ENCODE data around the gene TBC1D10A.

TBC1D10A gene

GRCh38 chr22:30291058-30291892, 35.5 kb downstream of the TBC1D10A start:
- TF ChIP-seq, protein P1, sequence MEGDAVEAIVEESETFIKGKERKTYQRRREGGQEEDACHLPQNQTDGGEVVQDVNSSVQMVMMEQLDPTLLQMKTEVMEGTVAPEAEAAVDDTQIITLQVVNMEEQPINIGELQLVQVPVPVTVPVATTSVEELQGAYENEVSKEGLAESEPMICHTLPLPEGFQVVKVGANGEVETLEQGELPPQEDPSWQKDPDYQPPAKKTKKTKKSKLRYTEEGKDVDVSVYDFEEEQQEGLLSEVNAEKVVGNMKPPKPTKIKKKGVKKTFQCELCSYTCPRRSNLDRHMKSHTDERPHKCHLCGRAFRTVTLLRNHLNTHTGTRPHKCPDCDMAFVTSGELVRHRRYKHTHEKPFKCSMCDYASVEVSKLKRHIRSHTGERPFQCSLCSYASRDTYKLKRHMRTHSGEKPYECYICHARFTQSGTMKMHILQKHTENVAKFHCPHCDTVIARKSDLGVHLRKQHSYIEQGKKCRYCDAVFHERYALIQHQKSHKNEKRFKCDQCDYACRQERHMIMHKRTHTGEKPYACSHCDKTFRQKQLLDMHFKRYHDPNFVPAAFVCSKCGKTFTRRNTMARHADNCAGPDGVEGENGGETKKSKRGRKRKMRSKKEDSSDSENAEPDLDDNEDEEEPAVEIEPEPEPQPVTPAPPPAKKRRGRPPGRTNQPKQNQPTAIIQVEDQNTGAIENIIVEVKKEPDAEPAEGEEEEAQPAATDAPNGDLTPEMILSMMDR (IDR thresholded peaks at IDR 0.05; ENCODE audit: low read depth, low read length) = no peak
- H3K4me3 ChIP-seq (replicated peaks in 1 of 2; ENCODE audit: low read depth in 2 of 2, low read length in 2 of 2) = no peak overlapping the region
- peak; percentile 87 to 89 for DNase-seq (ENCODE audit: low read depth in 2 of 2)

DNA sequence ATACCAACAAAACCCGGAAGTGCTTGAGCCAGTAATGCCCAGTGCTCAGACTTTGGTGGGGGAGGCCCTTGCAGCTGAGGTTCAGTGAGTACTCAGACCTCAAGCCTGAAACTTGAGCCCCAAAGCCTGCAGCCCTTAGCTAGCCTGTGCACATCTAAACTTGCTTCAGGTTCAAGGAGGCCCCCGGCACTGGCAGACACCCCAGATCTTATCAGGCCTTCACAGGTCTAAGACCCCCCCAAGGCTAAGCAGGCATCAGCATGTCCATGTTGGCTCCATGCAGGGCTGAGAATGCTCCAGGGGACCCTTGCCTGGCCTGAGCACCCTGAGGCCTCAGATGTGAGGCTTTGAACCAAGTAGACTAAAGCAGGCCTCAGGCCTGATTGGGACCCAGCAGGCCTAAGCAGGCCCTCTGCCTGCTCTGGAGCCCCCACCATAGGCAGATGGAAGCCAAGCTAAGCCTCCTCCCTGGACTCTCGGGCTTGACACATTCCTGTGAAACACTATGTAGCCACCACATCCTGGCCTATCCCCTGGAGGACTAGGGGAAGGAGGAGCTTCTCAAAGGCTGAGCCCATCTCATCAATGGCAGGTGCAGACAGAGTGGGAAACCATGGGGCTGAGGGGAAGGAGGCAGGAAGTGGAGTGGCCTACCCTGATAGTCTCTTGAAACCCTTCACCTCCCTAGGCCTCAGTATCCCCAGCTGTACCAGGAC, 36.2 kb downstream of the TBC1D10A start:
- H3K4me3 ChIP-seq (replicated peaks in 1 of 2; ENCODE audit: low read depth in 2 of 2, low read length in 2 of 2) = no peak overlapping the region
- DNase-seq (ENCODE audit: low read depth in 2 of 2) = peak; percentile 79 to 90
- TF ChIP-seq, protein P1 (IDR thresholded peaks at IDR 0.05; ENCODE audit: low read depth, low read length) = no peak

GRCh38 chr22:30289980-30290313, 36.8 kb downstream of the TBC1D10A start:
- H3K4me3 ChIP-seq (replicated peaks in 1 of 2; ENCODE audit: low read depth in 2 of 2, low read length in 2 of 2) = peak overlapping the region; percentile 21 to 28
- no peak for DNase-seq (ENCODE audit: low read depth in 2 of 2)
- TF ChIP-seq, protein P1 (IDR thresholded peaks at IDR 0.05; ENCODE audit: low read depth, low read length) = no peak

DNA sequence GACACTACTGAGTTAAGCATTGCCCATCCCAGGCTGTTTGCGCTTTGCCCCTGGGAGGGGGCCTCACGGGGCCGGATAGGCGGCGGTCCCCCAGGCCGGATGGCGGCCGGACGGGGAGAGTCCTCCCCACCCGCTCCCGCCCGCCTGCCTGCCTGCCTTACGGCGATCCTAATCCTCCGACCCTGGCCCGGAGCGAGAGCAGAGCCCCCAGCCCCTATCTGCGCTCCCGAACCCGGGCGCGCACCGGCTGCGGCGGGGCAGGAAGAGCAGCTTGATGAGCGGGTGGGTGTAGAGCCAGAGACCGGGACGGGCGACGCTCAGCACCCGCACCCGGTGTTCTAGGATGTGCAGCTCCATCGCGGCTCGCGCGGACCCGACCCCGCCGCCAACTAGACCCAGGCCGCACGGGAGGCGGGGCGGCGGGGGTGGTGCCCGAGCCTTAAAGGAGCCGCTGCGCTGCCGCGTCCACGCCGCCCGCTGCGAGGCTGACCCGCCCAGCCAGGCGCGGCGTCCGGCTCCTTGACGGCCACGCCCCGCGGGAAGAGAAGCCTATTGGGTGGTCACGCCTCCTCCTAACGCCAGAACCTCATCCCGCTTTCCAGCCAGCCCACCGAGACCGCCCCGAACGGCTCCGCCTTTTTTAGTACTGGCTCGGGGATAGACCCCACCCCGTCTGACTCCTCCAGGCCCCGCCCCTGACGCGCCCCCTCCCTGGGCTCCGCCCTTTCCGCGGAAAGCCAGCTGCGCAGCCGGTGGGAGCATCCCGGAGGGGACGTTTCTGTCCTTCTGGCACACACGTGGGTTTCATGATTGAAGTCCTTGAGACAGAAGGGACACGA, 37.4 kb downstream of the TBC1D10A start, which contains the start of gene CASTOR1:
Gene CASTOR1, minus strand, starts transcription at position 365 of the 839 bp plus-strand sequence. Its CDS starts 8 bp downstream, at position 357.
- TF ChIP-seq, protein P1 (IDR thresholded peaks at IDR 0.05; ENCODE audit: low read depth, low read length) = no peak
- DNase-seq (ENCODE audit: low read depth in 2 of 2) = peak; percentile 98 to 99
- H3K4me3 ChIP-seq (replicated peaks in 1 of 2; ENCODE audit: low read depth in 2 of 2, low read length in 2 of 2) = peak within 1 kb of the TSS; percentile 68 to 91

DNA sequence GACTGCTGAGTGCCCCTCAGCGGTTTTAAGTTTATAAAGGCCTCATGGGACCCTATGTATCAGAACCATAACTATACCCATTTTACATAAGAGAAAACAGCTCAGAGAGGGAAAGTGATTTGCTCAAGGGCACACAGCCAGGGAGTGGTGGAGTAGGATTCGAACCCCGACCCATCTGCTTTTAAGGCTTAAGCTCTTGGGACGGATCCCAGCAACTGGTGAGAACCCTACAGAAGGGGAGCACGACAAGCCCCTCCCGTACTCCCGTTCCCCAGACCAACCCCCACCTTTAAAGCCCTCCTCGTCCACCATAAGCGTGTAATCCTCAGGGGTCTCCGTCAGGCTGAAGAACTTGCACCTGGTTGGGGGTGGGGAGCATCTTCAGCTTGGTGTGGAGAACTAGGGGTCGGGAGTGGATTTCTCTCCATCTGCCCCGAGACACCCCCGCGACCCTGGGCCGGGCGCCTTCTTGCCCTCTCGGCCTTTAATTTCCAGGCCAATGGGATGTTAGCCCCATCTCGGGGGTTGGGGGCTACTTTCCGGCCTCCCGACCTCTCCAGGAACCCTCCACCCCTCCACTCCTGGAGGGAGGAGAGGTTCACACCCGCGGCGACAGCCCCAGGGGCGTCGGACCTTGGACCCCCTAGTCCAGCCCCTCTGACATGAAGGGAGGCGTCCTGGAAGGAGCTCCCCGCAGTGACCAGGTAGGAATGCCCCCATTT, 38.2 kb downstream of the TBC1D10A start:
- TF ChIP-seq, protein P1 (IDR thresholded peaks at IDR 0.05; ENCODE audit: low read depth, low read length) = no peak
- peak overlapping the region; percentile 68 to 91 for H3K4me3 ChIP-seq (replicated peaks in 1 of 2; ENCODE audit: low read depth in 2 of 2, low read length in 2 of 2)
- no peak for DNase-seq (ENCODE audit: low read depth in 2 of 2)

Measured in cardiac fibroblast (primary cell).